Measurements from ENCODE around the gene LSP1.
"Not testable (repeated sequence)": the region's sequence is repeated elsewhere in the genome, so short reads cannot be mapped to it uniquely, and the experiment has no call there.

Gene LSP1

DNA sequence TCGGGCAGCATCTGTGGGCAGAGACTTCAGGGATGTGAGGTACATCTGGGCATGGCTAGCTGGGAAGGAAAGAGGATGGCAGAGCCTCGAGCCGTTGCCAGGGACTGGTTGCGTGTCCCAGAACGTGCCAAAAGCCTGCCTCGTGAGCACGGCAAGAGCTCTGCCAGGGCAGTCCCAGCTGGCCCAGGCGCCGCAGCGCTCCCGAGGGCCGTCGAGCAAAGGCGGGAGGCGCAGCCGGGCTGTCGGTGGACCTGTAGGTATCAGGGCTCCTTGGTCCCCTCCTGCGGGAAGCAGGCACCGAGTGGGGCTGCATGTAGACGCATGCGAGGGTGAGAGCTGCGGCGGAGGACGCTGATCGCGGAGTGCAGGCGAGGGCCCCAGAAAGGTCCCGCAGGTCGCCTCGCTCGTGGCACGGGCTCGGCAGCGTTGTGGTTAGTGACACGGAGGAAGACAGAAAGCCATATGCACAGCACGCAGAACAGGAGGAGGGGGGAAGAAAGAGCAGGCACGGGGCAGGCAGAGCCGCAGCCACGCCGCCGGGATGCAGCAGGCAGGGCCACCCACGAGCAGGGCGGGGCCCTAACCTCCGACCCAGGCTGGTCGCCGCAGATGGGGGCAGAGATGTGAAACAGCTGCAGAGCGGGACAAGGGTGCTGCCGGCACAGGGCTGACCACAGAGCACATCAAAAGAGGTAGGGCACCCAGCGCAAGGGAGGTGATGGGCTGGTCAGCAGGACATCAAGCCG lies 18.0 kb downstream of the LSP1 start:
- TF ChIP-seq, protein P1, sequence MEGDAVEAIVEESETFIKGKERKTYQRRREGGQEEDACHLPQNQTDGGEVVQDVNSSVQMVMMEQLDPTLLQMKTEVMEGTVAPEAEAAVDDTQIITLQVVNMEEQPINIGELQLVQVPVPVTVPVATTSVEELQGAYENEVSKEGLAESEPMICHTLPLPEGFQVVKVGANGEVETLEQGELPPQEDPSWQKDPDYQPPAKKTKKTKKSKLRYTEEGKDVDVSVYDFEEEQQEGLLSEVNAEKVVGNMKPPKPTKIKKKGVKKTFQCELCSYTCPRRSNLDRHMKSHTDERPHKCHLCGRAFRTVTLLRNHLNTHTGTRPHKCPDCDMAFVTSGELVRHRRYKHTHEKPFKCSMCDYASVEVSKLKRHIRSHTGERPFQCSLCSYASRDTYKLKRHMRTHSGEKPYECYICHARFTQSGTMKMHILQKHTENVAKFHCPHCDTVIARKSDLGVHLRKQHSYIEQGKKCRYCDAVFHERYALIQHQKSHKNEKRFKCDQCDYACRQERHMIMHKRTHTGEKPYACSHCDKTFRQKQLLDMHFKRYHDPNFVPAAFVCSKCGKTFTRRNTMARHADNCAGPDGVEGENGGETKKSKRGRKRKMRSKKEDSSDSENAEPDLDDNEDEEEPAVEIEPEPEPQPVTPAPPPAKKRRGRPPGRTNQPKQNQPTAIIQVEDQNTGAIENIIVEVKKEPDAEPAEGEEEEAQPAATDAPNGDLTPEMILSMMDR (IDR thresholded peaks at IDR 0.05; ENCODE audit: extremely low read depth, missing control alignments), result no peak
- DNase-seq (ENCODE audit: low spot score), result no peak

DNA sequence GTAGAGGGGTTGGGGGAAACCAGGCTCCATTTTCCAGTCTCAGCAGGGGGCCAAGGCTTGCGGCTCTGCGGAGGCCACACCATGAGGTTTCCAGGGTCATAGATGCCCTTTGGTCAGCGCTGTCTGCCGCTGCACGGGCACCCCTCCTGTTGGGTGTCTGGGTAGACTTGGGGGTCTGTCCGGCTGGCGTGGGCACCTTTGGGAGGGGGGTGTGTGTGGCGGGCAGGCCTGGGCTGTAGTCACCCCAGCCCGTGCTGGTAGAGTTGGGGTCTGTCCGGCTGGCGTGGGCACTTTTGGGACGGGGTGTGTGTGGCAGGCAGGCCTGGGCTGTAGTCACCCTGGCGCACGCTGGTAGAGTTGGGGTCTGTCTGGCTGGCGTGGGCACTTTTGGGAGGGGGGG lies 18.6 kb downstream of the LSP1 start:
- TF ChIP-seq, protein P1 (IDR thresholded peaks at IDR 0.05; ENCODE audit: extremely low read depth, missing control alignments), result no peak
- DNase-seq (ENCODE audit: low spot score), result no peak

DNA sequence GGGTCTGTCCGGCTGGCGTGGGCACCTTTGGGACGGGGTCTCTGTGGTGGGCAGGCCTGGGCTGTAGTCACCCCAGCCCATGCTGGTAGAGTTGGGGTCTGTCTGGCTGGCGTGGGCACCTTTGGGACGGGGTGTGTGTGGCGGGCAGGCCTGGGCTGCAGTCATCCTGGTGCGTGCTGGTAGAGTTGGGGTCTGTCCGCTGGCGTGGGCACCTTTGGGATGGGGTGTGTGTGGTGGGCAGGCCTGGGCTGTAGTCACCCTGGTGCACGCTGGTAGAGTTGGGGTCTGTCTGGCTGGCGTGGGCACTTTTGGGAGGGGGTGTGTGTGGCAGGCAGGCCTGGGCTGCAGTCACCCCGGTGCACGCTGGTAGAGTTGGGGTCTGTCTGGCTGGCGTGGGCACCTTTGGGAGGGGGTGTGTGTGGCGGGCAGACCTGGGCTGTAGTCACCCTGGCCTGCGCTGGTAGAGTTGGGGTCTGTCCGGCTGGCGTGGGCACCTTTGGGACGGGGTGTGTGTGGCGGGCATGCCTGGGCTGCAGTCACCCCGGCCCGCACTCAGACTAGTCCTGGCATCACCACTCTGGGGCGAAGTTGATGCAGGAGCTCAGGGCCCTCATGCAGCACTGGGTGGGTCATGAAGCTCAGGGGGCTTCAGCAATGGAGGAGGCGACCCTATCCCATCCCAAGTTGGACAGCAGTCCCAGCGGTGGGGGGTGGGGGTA lies 19.5 kb downstream of the LSP1 start:
- TF ChIP-seq, protein P1 (IDR thresholded peaks at IDR 0.05; ENCODE audit: extremely low read depth, missing control alignments), result no peak
- DNase-seq (ENCODE audit: low spot score), result no peak

DNA sequence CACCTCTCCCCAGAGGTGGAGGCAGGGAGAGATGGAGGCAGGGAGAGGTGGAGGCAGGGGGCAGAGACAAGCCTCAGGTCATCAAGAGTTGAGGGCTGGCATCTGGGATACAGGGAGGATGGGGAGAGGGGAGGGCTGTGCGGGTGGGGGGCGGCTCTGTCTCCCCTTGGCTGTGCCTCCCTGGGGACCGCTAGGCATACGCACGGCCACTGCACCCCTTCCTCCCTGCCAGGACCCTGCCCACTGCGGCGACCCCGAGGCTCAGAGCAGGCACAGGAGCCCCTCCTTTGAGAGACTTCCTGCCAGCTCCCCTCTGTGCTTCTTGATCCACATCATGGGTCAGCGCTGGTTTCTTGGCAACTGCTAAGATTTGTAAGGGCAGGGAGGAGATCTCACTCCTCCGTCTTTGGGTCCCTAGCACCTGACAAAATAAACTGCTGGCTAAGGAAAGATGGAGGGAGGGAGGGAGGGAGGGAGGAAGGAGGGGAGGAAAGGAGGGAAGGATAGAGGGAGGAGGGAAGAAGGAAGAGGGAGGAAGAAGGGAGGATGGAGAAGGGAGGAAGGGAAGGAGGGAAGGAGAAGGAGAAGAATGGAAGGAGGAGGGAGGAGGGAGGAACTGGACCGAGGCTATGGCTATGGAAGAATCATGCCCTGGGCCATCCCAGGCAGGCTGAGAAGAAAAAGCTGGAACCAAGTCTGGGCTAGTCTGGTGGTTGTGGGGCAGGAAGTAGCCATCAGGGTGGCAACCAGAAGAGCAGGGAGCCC lies 20.3 kb downstream of the LSP1 start:
- TF ChIP-seq, protein P1 (IDR thresholded peaks at IDR 0.05; ENCODE audit: extremely low read depth, missing control alignments), result no peak
- DNase-seq (ENCODE audit: low spot score), result no peak

DNA sequence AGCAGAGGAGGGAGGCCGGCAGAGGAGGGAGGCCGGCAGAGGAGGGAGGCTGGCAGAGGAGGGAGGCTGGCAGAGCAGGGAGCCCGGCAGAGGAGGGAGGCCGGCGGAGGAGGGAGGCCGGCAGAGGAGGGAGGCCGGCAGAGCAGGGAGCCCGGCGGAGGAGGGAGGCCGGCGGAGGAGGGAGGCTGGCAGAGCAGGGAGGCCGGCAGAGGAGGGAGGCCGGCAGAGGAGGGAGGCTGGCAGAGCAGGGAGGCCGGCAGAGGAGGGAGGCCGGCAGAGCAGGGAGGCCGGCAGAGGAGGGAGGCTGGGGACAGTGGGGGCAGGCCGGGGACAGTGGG lies 20.9 kb downstream of the LSP1 start:
- not testable (repeated sequence) for DNase-seq (ENCODE audit: low spot score)

DNA sequence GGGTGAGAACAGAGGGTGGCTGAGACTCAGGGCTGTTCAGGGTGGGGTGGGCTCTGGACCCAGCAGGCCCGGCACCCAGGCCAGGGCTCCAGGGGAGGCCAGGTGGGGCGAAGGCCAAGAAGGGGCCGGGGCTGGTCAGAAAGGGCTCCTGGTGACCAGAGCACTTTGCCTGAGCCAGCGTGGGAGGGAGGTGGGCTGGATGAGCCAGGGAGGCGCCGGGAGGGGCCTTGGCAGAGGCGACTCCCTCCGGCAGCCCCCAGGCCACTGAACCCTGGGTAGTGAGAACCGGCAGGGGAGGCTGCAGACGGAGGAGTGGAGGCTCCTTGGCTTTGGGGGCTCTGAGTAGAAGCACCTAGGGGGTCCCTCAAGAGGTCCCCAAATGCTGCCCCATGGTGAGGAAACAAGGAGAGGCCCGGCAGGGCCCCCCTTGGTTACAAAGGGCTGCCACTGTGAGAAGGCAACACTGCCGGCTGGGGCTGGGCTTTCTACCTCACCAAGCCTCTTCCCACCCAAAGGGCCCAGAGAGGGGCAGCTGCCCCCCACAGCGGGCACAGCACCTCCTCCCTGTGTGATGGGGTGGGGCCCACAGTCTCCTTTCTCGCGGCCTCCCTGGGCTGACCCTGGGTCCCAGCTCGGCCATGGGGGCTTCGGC lies 21.7 kb downstream of the LSP1 start:
- not testable (repeated sequence) for DNase-seq (ENCODE audit: low spot score)

DNA sequence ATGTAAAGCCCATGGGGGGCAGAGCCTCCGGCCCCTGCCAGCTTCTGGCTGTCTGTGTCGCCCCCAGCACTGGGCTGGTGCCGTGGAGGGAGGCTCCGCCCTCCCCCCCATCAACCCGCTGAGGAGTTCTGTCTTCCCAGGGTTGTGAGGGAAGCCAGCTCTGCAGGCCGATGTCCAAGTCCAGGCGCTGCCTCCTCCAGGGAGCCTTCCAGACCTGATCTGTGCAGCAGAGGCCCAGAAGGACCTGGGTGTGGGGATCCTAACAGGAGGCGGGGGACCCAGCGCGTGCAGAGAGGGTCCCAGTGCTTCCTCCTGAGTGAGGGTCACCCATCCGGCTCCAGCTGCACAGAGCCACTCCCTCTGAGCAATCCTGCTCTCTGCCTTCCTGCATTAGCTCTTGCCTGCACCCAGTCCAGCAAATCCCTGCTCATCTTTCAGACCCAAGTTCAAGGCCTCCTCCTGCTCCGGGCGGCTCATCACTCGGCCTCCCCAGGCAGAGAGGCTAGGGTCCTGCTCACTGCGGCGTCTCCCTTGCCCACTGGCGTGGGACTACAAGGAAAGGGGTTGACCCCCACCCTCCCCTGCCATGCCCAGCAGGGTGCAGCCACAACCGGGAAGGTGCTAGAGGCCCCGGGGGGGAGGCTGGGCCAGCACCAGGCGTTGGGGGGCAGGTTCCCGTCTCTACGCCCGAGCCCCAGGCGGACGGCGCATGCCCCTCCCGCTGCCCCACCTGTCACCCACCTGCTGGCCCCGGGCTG lies 22.4 kb downstream of the LSP1 start:
- no peak for DNase-seq (ENCODE audit: low spot score)
- TF ChIP-seq, protein P1 (IDR thresholded peaks at IDR 0.05; ENCODE audit: extremely low read depth, missing control alignments), result no peak

DNA sequence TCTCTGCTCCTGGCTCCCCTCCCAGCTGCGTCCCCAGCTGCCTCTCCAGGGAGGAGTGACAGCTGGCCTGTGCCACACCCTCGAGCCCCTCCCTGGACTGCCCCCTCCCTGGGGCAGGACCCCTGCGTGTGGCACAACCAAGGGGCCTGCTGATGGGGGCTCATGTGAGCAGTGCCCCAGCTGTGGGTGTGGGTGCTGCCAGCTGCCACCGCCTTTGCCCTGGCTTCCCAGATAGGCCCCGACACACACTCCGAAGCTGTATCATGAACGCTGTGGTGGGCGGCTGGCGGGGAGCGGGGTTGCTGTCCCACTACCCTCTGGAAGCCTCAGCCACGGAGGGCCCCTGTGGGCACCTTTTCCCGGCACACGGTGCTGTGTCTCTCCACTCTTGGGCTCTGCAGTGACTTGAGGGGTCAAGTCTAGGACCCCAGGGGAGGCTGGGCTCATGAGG lies 23.0 kb downstream of the LSP1 start:
- DNase-seq (ENCODE audit: low spot score), result not testable (repeated sequence)
